ENCODE data around the gene ME3. TPM values are rescaled to one million over a fixed set of nuclear protein-coding genes. Genes with fewer than 3 reads are reported as not detected.

ME3 gene
- total and polyA plus RNA-seq, 2 donors (not counting 1 experiment from before 2014, with no cell fraction given): 8.8 to 50.7 TPM

GRCh38 chr11:86574493-86575207 lies 97.8 kb downstream of the ME3 start:
- no peak overlapping the region for H3K4me3 ChIP-seq (replicated peaks in 1 of 4; ENCODE audit: control extremely low read depth in 1 of 4, insufficient read depth in 1 of 4, low read depth in 3 of 4, low read length in 4 of 4)
- peak in 1 of 2 donors; percentile 52 for DNase-seq (ENCODE audit: low read depth in 2 of 2)
- peaks cover 9% of the 10 kb centered on the region for H3K4me1 ChIP-seq (ENCODE audit: control insufficient read depth, extremely low read depth, insufficient read depth, low read length)
- H3K4me2 ChIP-seq (ENCODE audit: extremely low read depth, insufficient read depth, low read length): no peak overlapping the region
- no peak overlapping the region for H3K27ac ChIP-seq (ENCODE audit: insufficient read depth, low read length)
- TF ChIP-seq EZH2 (IDR thresholded peaks at IDR 0.05; ENCODE audit: low read length, missing control alignments): no peak
- no peak for TF ChIP-seq CTCF (conservative IDR thresholded peaks at IDR 0.05 in 1 of 2, IDR thresholded peaks at IDR 0.05 in 1 of 2; ENCODE audit: low read depth in 1 of 2, low read length in 2 of 2)
- no peaks in the 10 kb centered on the region for H3K9me3 ChIP-seq (ENCODE audit: control insufficient read depth, insufficient read depth, low read depth, low read length)
- H2AFZ ChIP-seq (ENCODE audit: low read length): no peak overlapping the region
- no peaks in the 10 kb centered on the region for H3K27me3 ChIP-seq (ENCODE audit: control insufficient read depth, insufficient read depth, low read length)
- H3K36me3 ChIP-seq (ENCODE audit: control insufficient read depth, insufficient read depth, low read length): no peaks in the 10 kb centered on the region
- no peaks in the 10 kb centered on the region for H3K79me2 ChIP-seq (ENCODE audit: control insufficient read depth, insufficient read depth, low read length)
- no peak overlapping the region for H3K9ac ChIP-seq (ENCODE audit: insufficient read depth, low read length)
- H4K20me1 ChIP-seq (ENCODE audit: control insufficient read depth, extremely low read depth, insufficient read depth, low read length): no peaks in the 10 kb centered on the region

- Histone ChIP-seq H2AFZ (ENCODE audit: low read length) (no peak overlapping the region), H3K27me3 (ENCODE audit: control insufficient read depth, insufficient read depth, low read length) (no peaks in the 10 kb centered on the region), H4K20me1 (ENCODE audit: control insufficient read depth, extremely low read depth, insufficient read depth, low read length) (no peaks in the 10 kb centered on the region), H3K79me2 (ENCODE audit: control insufficient read depth, insufficient read depth, low read length) (no peaks in the 10 kb centered on the region), H3K4me2 (ENCODE audit: extremely low read depth, insufficient read depth, low read length) (no peak overlapping the region), H3K36me3 (ENCODE audit: control insufficient read depth, insufficient read depth, low read length) (no peaks in the 10 kb centered on the region), H3K9ac (ENCODE audit: insufficient read depth, low read length) (no peak overlapping the region), H3K9me3 (ENCODE audit: control insufficient read depth, insufficient read depth, low read depth, low read length) (no peaks in the 10 kb centered on the region), H3K4me3 (replicated peaks in 1 of 4; ENCODE audit: control extremely low read depth in 1 of 4, insufficient read depth in 1 of 4, low read depth in 3 of 4, low read length in 4 of 4) (no peak overlapping the region), H3K27ac (ENCODE audit: insufficient read depth, low read length) (no peak overlapping the region), H3K4me1 (ENCODE audit: control insufficient read depth, extremely low read depth, insufficient read depth, low read length) (no peaks in the 10 kb centered on the region)
- no peak for DNase-seq (ENCODE audit: low read depth in 2 of 2)
- no peak for TF ChIP-seq EZH2 (IDR thresholded peaks at IDR 0.05; ENCODE audit: low read length, missing control alignments)
- TF ChIP-seq CTCF (conservative IDR thresholded peaks at IDR 0.05 in 1 of 2, IDR thresholded peaks at IDR 0.05 in 1 of 2; ENCODE audit: low read depth in 1 of 2, low read length in 2 of 2): peak in 1 of 2 donors; percentile 43
Observed at GRCh38 chr11:86571273-86571948, 101.0 kb downstream of the ME3 start.

- no peak overlapping the region for H3K27ac ChIP-seq (ENCODE audit: insufficient read depth, low read length)
- H2AFZ ChIP-seq (ENCODE audit: low read length): no peak overlapping the region
- H3K4me3 ChIP-seq (replicated peaks in 1 of 4; ENCODE audit: control extremely low read depth in 1 of 4, insufficient read depth in 1 of 4, low read depth in 3 of 4, low read length in 4 of 4): no peak overlapping the region
- no peaks in the 10 kb centered on the region for H3K9me3 ChIP-seq (ENCODE audit: control insufficient read depth, insufficient read depth, low read depth, low read length)
- H3K79me2 ChIP-seq (ENCODE audit: control insufficient read depth, insufficient read depth, low read length): no peaks in the 10 kb centered on the region
- H3K4me2 ChIP-seq (ENCODE audit: extremely low read depth, insufficient read depth, low read length): no peak overlapping the region
- no peaks in the 10 kb centered on the region for H3K36me3 ChIP-seq (ENCODE audit: control insufficient read depth, insufficient read depth, low read length)
- no peak overlapping the region for H3K9ac ChIP-seq (ENCODE audit: insufficient read depth, low read length)
- DNase-seq (ENCODE audit: low read depth in 2 of 2): no peak
- no peaks in the 10 kb centered on the region for H4K20me1 ChIP-seq (ENCODE audit: control insufficient read depth, extremely low read depth, insufficient read depth, low read length)
- TF ChIP-seq EZH2 (IDR thresholded peaks at IDR 0.05; ENCODE audit: low read length, missing control alignments): no peak
- no peak for TF ChIP-seq CTCF (conservative IDR thresholded peaks at IDR 0.05 in 1 of 2, IDR thresholded peaks at IDR 0.05 in 1 of 2; ENCODE audit: low read depth in 1 of 2, low read length in 2 of 2)
- no peaks in the 10 kb centered on the region for H3K27me3 ChIP-seq (ENCODE audit: control insufficient read depth, insufficient read depth, low read length)
- no peaks in the 10 kb centered on the region for H3K4me1 ChIP-seq (ENCODE audit: control insufficient read depth, extremely low read depth, insufficient read depth, low read length)
Observed at GRCh38 chr11:86570451-86570850, 102.0 kb downstream of the ME3 start.

All from fibroblast of lung (primary cell).